C4-2B (cell line): ENCODE measurements around the gene RPEL1.

Experiments used
- ZFX ChIP-seq: fragments of 450-650 bp; IDR thresholded peaks from 2 replicates; pipeline ENCODE4 v1.6.1; 2017
- TF ChIP-seq, protein P1 (sequence below): fragments of 450-650 bp; conservative IDR thresholded peaks from 2 replicates; pipeline ENCODE4 v1.5.1; 2017; ENCODE audit warnings: mild to moderate bottlenecking

GRCh38 chr10:103284170-103284569, 38.5 kb downstream of the RPEL1 start:
- TF ChIP-seq, protein P1, sequence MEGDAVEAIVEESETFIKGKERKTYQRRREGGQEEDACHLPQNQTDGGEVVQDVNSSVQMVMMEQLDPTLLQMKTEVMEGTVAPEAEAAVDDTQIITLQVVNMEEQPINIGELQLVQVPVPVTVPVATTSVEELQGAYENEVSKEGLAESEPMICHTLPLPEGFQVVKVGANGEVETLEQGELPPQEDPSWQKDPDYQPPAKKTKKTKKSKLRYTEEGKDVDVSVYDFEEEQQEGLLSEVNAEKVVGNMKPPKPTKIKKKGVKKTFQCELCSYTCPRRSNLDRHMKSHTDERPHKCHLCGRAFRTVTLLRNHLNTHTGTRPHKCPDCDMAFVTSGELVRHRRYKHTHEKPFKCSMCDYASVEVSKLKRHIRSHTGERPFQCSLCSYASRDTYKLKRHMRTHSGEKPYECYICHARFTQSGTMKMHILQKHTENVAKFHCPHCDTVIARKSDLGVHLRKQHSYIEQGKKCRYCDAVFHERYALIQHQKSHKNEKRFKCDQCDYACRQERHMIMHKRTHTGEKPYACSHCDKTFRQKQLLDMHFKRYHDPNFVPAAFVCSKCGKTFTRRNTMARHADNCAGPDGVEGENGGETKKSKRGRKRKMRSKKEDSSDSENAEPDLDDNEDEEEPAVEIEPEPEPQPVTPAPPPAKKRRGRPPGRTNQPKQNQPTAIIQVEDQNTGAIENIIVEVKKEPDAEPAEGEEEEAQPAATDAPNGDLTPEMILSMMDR, result no peak
- TF ChIP-seq ZFX, result no peak
